ENCODE measurements around the gene FILIP1L.

Gene FILIP1L

GRCh38 chr3:100114413-100115030 is at the start of gene FILIP1L:
Gene FILIP1L (minus strand): TSS chr3:100114501.
- no peak for DNase-seq (ENCODE audit: low read depth in 2 of 2)

- DNase-seq (ENCODE audit: low read depth in 2 of 2) = no peak
Measured at GRCh38 chr3:100163787-100164186, 49.5 kb upstream of the FILIP1L start.

- no peak for DNase-seq (ENCODE audit: low read depth in 2 of 2)
Measured at GRCh38 chr3:100160521-100160920, 46.2 kb upstream of the FILIP1L start.

GRCh38 chr3:100159331-100160153 is 45.2 kb upstream of the FILIP1L start:
- no peak for DNase-seq (ENCODE audit: low read depth in 2 of 2)

- no peak for DNase-seq (ENCODE audit: low read depth in 2 of 2)
Measured at GRCh38 chr3:100158918-100159330, 44.6 kb upstream of the FILIP1L start.

- no peak for DNase-seq (ENCODE audit: low read depth in 2 of 2)
Measured at GRCh38 chr3:100157685-100158084, 43.4 kb upstream of the FILIP1L start.

- no peak for DNase-seq (ENCODE audit: low read depth in 2 of 2)
Measured at GRCh38 chr3:100155590-100155989, 41.3 kb upstream of the FILIP1L start.

- DNase-seq (ENCODE audit: low read depth in 2 of 2) = no peak
Measured at GRCh38 chr3:100155128-100155527, 40.8 kb upstream of the FILIP1L start.

GRCh38 chr3:100154171-100154570 is 39.9 kb upstream of the FILIP1L start:
- no peak for DNase-seq (ENCODE audit: low read depth in 2 of 2)

GRCh38 chr3:100151024-100151707 is 36.9 kb upstream of the FILIP1L start:
- DNase-seq (ENCODE audit: low read depth in 2 of 2) = no peak

GRCh38 chr3:100150473-100150872 is 36.2 kb upstream of the FILIP1L start:
- DNase-seq (ENCODE audit: low read depth in 2 of 2) = no peak

GRCh38 chr3:100149713-100150415 is 35.6 kb upstream of the FILIP1L start:
- DNase-seq (ENCODE audit: low read depth in 2 of 2) = no peak

GRCh38 chr3:100149130-100149529 is 34.8 kb upstream of the FILIP1L start:
- no peak for DNase-seq (ENCODE audit: low read depth in 2 of 2)

GRCh38 chr3:100144255-100144866 is 30.1 kb upstream of the FILIP1L start:
- no peak for DNase-seq (ENCODE audit: low read depth in 2 of 2)

GRCh38 chr3:100141586-100141985 is 27.3 kb upstream of the FILIP1L start:
- no peak for DNase-seq (ENCODE audit: low read depth in 2 of 2)

- DNase-seq (ENCODE audit: low read depth in 2 of 2) = no peak
Measured at GRCh38 chr3:100140976-100141375, 26.7 kb upstream of the FILIP1L start.

- no peak for DNase-seq (ENCODE audit: low read depth in 2 of 2)
Measured at GRCh38 chr3:100136921-100137320, 22.6 kb upstream of the FILIP1L start.

- DNase-seq (ENCODE audit: low read depth in 2 of 2) = no peak
Measured at GRCh38 chr3:100131241-100131640, 16.9 kb upstream of the FILIP1L start.

GRCh38 chr3:100129941-100130340 is 15.6 kb upstream of the FILIP1L start:
- no peak for DNase-seq (ENCODE audit: low read depth in 2 of 2)

- no peak for DNase-seq (ENCODE audit: low read depth in 2 of 2)
Measured at GRCh38 chr3:100128565-100128964, 14.3 kb upstream of the FILIP1L start.

- DNase-seq (ENCODE audit: low read depth in 2 of 2) = no peak
Measured at GRCh38 chr3:100127792-100128191, 13.5 kb upstream of the FILIP1L start.
